ENCODE data around the gene ZNF429.
"Not testable (repeated sequence)": the region's sequence is repeated elsewhere in the genome, so short reads cannot be mapped to it uniquely, and the experiment has no call there.

ZNF429 gene

DNA sequence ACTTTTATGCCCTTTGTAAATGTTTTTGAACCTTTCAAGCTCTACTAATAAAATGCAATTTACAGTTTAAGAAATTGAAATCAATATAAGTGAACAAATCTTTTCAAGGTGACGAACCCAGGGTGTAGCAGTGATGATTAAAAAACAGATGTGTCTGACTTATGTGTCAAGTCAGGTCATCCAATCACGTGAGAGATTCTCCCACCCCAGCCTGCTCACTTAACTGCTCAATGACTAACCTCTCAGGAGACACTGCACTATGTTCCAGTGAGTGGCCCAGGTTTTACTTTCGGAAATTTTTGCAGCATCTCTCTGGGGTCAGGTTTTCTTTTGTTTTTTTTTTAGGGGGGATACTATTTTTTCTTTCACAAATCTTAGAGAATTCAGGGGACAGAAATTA, 60.7 kb downstream of the ZNF429 start:
- peak overlapping the region in 1 of 2 donors; percentile 11 for H3K4me3 Mint-ChIP-seq
- DNase-seq (no peak), ATAC-seq (replicated peaks) (no peak)
- H3K9me3 Mint-ChIP-seq, result no peaks in the 10 kb centered on the region
- peaks cover 15% of the 10 kb centered on the region for H3K36me3 Mint-ChIP-seq (ENCODE audit: insufficient read depth)
- peak overlapping the region in 1 of 2 donors; percentile 75 for H3K27ac Mint-ChIP-seq
- peaks cover 8 to 30% of the 10 kb centered on the region in 2 donors for H3K4me1 Mint-ChIP-seq (ENCODE audit: low read depth in 2 of 2)
- H3K27me3 Mint-ChIP-seq, result no peaks in the 10 kb centered on the region

GRCh38 chr19:21567806-21568205, 62.4 kb downstream of the ZNF429 start:
- not testable (repeated sequence) for H3K9me3 Mint-ChIP-seq

DNA sequence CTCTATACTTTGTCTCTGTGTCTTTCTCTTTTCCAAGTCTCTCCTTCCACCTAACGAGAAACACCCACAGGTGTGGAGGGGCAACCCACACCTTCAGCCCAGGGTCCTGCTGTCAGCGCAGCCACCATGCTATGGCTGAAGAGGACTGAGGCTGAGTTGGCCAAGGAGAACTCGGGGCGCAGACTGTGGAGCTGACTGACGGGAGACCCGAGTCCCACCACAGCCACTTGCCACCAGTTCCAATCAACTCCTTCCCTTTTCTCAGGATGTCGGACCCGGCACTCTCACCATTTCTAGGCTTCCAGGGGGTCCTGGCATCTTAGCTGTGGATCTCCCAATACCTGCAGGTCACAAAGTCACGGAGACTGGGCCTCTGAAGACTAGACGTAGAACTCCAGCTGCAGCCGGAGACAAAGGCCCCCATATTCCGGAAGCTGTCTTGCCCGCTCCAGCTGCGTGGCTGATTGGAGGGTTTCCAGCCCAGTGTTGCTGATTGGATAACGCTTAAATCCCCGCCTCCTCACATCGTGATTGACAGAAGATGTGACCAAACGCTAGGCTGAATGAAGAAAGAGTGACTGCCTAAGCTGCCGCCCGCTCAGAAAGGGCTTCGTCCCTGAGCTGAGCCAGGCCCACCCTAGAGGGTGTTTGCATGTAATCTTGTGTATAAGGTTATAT, 63.6 kb downstream of the ZNF429 start:
- peak overlapping the region; percentile 89 to 98 for H3K4me3 Mint-ChIP-seq
- peak overlapping the region; percentile 97 to 99 for H3K27ac Mint-ChIP-seq
- peaks cover 7 to 25% of the 10 kb centered on the region in 2 donors for H3K4me1 Mint-ChIP-seq (ENCODE audit: low read depth in 2 of 2)
- peak; percentile 77 to 95 (median 79) for DNase-seq
- H3K27me3 Mint-ChIP-seq, result no peaks in the 10 kb centered on the region
- no peaks in the 10 kb centered on the region for H3K9me3 Mint-ChIP-seq
- ATAC-seq (replicated peaks), result peak; percentile 95
- peaks cover 12% of the 10 kb centered on the region for H3K36me3 Mint-ChIP-seq (ENCODE audit: insufficient read depth)

More at GRCh38 chr19:21567806-21568205, 62.4 kb downstream of the ZNF429 start:
- not testable (repeated sequence) for ATAC-seq (replicated peaks); H3K27me3 Mint-ChIP-seq; DNase-seq
- H3K36me3 Mint-ChIP-seq (ENCODE audit: insufficient read depth), result peaks cover 12% of the 10 kb centered on the region
- H3K4me1 Mint-ChIP-seq (ENCODE audit: low read depth in 2 of 2), result peaks cover 8 to 30% of the 10 kb centered on the region in 2 donors
- H3K27ac Mint-ChIP-seq, result peak overlapping the region in 1 of 2 donors; percentile 16
- H3K4me3 Mint-ChIP-seq, result peak overlapping the region in 1 of 2 donors; percentile 98

GRCh38 chr19:21569494-21569865, 64.1 kb downstream of the ZNF429 start:
- Mint-ChIP-seq H3K27ac (peak overlapping the region; percentile 97 to 99), H3K36me3 (ENCODE audit: insufficient read depth) (peaks cover 9% of the 10 kb centered on the region), H3K4me3 (peak overlapping the region; percentile 89 to 98), H3K27me3 (no peaks in the 10 kb centered on the region), H3K9me3 (no peaks in the 10 kb centered on the region), H3K4me1 (ENCODE audit: low read depth in 2 of 2) (peaks cover 7 to 25% of the 10 kb centered on the region in 2 donors)
- DNase-seq (peak; percentile 33 to 46 (median 43)), ATAC-seq (replicated peaks) (peak; percentile 60)

DNA sequence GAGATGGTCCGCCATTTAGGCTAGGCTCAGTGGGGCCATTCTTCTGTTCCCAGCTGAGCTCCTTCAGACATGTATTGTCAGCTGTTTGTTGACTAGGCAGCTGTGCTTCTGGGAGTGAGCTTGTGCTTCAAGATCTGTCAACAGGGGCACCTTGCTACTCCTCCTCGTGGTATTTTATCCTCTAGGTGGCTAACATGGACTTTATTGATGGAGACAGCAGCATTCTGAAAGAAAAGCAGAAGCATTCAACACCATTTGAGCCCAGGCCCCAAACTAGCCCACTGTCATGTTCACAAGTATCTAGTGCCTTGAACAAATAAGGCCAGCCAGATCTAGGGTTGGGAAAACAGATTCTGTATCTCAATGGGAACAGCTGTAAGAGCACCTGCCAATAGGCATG, 65.9 kb downstream of the ZNF429 start:
- Mint-ChIP-seq H3K9me3 (no peaks in the 10 kb centered on the region), H3K4me1 (ENCODE audit: low read depth in 2 of 2) (peaks cover 7 to 21% of the 10 kb centered on the region in 2 donors), H3K27me3 (peaks cover 0 to 5% of the 10 kb centered on the region in 2 donors), H3K27ac (no peak overlapping the region), H3K4me3 (no peak overlapping the region), H3K36me3 (ENCODE audit: insufficient read depth) (peaks cover 9% of the 10 kb centered on the region)
- DNase-seq (no peak), ATAC-seq (replicated peaks) (no peak)

DNA sequence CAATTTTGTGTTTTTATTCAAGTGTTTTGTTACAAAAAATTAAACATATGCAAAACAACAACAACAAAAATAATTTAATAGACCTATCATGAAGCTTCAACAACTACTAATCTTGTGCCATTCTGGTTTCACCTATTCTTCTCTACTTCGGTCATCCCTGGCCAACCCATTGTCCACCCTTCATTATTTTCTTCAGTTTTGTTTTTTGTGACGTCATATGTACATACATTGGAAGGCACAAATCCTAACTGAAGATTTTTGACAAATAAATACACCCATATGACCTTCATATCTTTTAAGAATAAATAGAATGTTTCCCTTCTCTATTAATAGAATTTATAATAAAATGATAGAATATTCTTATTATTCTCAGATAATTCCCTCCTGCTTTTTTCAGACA, 69.2 kb downstream of the ZNF429 start:
- Mint-ChIP-seq H3K4me3 (no peak overlapping the region), H3K36me3 (ENCODE audit: insufficient read depth) (peaks cover under 1% of the 10 kb centered on the region), H3K27me3 (peaks cover 0 to 9% of the 10 kb centered on the region in 2 donors), H3K4me1 (ENCODE audit: low read depth in 2 of 2) (no peaks in the 10 kb centered on the region), H3K9me3 (no peaks in the 10 kb centered on the region), H3K27ac (no peak overlapping the region)
- ATAC-seq (replicated peaks) (no peak), DNase-seq (no peak)

GRCh38 chr19:21576481-21576880, 71.1 kb downstream of the ZNF429 start:
- H3K27ac Mint-ChIP-seq, result no peak overlapping the region
- H3K9me3 Mint-ChIP-seq, result no peaks in the 10 kb centered on the region
- no peak overlapping the region for H3K4me3 Mint-ChIP-seq
- no peaks in the 10 kb centered on the region for H3K4me1 Mint-ChIP-seq (ENCODE audit: low read depth in 2 of 2)
- DNase-seq (no peak), ATAC-seq (replicated peaks) (no peak)
- H3K36me3 Mint-ChIP-seq (ENCODE audit: insufficient read depth), result no peaks in the 10 kb centered on the region
- peaks cover 0 to 9% of the 10 kb centered on the region in 2 donors for H3K27me3 Mint-ChIP-seq

DNA sequence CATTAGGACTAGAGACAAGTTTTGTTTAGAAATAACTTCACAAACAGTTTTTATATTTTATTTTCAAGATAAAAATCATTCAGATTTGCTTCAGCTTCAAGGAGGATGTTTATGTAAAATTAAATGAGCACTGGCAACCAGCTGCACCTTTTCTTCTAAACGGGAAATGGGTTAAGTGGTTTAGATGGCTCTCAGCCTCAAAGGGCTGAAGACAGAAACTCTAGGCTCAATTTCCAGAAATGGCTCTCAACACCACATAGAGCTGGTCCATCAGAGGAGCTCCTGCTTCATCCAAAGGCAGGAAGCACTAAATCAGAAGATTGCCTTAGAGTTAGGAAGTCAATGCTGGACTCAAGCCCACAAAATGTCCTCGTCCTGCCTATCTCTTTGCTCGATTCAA, 74.7 kb downstream of the ZNF429 start:
- Mint-ChIP-seq H3K4me3 (peak overlapping the region in 1 of 2 donors; percentile 5), H3K4me1 (ENCODE audit: low read depth in 2 of 2) (peaks cover 4 to 10% of the 10 kb centered on the region in 2 donors)

GRCh38 chr19:21580818-21581217, 75.4 kb downstream of the ZNF429 start:
- peaks cover 0 to 21% of the 10 kb centered on the region in 2 donors for H3K27me3 Mint-ChIP-seq
- ATAC-seq (replicated peaks) (no peak), DNase-seq (no peak)
- no peak overlapping the region for H3K4me3 Mint-ChIP-seq
- no peaks in the 10 kb centered on the region for H3K9me3 Mint-ChIP-seq
- H3K36me3 Mint-ChIP-seq (ENCODE audit: insufficient read depth), result peaks cover 10% of the 10 kb centered on the region
- H3K4me1 Mint-ChIP-seq (ENCODE audit: low read depth in 2 of 2), result peaks cover 4 to 10% of the 10 kb centered on the region in 2 donors
- no peak overlapping the region for H3K27ac Mint-ChIP-seq

More for the DNA sequence above, 74.7 kb downstream of the ZNF429 start:
- Mint-ChIP-seq H3K27me3 (peaks cover 0 to 17% of the 10 kb centered on the region in 2 donors), H3K27ac (peak overlapping the region in 1 of 2 donors; percentile 68), H3K36me3 (ENCODE audit: insufficient read depth) (peaks cover 9% of the 10 kb centered on the region), H3K9me3 (no peaks in the 10 kb centered on the region)
- no peak for DNase-seq
- no peak for ATAC-seq (replicated peaks)

- Mint-ChIP-seq H3K36me3 (ENCODE audit: insufficient read depth) (peaks cover 10% of the 10 kb centered on the region), H3K27me3 (peaks cover 3 to 13% of the 10 kb centered on the region in 2 donors), H3K27ac (peak overlapping the region in 1 of 2 donors; percentile 34), H3K9me3 (no peaks in the 10 kb centered on the region), H3K4me1 (ENCODE audit: low read depth in 2 of 2) (peaks cover 5 to 11% of the 10 kb centered on the region in 2 donors), H3K4me3 (no peak overlapping the region)
- no peak for DNase-seq
- no peak for ATAC-seq (replicated peaks)
Observed at GRCh38 chr19:21581646-21582240, 76.3 kb downstream of the ZNF429 start.

DNA sequence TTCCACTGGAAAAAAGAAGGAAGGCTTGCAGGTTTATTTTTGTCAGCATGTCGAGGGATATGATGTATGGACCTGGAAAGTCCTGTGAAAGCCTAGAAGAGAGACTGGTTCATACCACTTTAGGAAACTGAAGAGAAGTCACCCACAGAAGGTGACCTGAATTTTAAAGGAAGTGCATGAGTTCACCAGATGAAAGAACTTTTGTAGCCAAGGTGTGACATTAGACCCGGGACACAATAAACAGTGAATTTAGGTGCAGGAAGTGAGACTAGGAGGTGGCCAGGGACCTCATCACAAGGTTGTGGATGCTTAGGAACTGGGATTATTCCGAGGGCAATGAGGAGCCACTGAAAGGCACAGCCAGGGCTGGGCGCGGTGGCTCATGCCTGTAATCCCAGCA, 79.1 kb downstream of the ZNF429 start:
- Mint-ChIP-seq H3K27ac (peak overlapping the region; percentile 17 to 92), H3K4me1 (ENCODE audit: low read depth in 2 of 2) (peaks cover 8 to 24% of the 10 kb centered on the region in 2 donors), H3K9me3 (no peaks in the 10 kb centered on the region), H3K4me3 (peak overlapping the region in 1 of 2 donors; percentile 92), H3K36me3 (ENCODE audit: insufficient read depth) (peaks cover 12% of the 10 kb centered on the region), H3K27me3 (peaks cover 16 to 25% of the 10 kb centered on the region in 2 donors)
- ATAC-seq (replicated peaks) (peak; percentile 87), DNase-seq (peak in 2 of 3 experiments; percentile 23 to 30)

GRCh38 chr19:21585281-21585890, 80.0 kb downstream of the ZNF429 start:
- no peak for DNase-seq
- Mint-ChIP-seq H3K4me1 (ENCODE audit: low read depth in 2 of 2) (peaks cover 8 to 25% of the 10 kb centered on the region in 2 donors), H3K27me3 (peaks cover 16 to 25% of the 10 kb centered on the region in 2 donors), H3K36me3 (ENCODE audit: insufficient read depth) (peaks cover 12% of the 10 kb centered on the region), H3K9me3 (no peaks in the 10 kb centered on the region), H3K27ac (peak overlapping the region in 1 of 2 donors; percentile 92), H3K4me3 (peak overlapping the region; percentile 38 to 92)
- ATAC-seq (replicated peaks), result no peak

- DNase-seq, result no peak
Observed at GRCh38 chr19:21586311-21587116, 81.1 kb downstream of the ZNF429 start.

More at GRCh38 chr19:21586311-21587116, 81.1 kb downstream of the ZNF429 start:
- H3K27ac Mint-ChIP-seq, result peak overlapping the region in 1 of 2 donors; percentile 85
- peaks cover 16 to 25% of the 10 kb centered on the region in 2 donors for H3K27me3 Mint-ChIP-seq
- H3K4me1 Mint-ChIP-seq (ENCODE audit: low read depth in 2 of 2), result peaks cover 8 to 24% of the 10 kb centered on the region in 2 donors
- H3K36me3 Mint-ChIP-seq (ENCODE audit: insufficient read depth), result peaks cover 12% of the 10 kb centered on the region
- peak; percentile 46 for ATAC-seq (replicated peaks)
- H3K9me3 Mint-ChIP-seq, result no peaks in the 10 kb centered on the region
- H3K4me3 Mint-ChIP-seq, result peak overlapping the region; percentile 80 to 92
